H54 (cell line): ENCODE results near the gene C2orf49.

Source experiments
- DNase-seq: peaks from one replicate; pipeline ENCODE4 v3.0.0; 2011; ENCODE audit warnings: low spot score, mixed read lengths; ENCODE audit not compliant: insufficient read length
- FAIRE-seq: peaks from 3 replicates; lab custom pipeline; 2011; peaks lifted over from hg19 to GRCh38; lab: Jason Lieb, UNC
- POLR2A ChIP-seq: IDR thresholded peaks from 2 replicates; pipeline ENCODE4 v1.6.1; 2011; ENCODE audit warnings: low read depth, mild to moderate bottlenecking, low read length

The C2orf49 gene

GRCh38 chr2:105376789-105377240 lies 39.5 kb downstream of the C2orf49 start:
- FAIRE-seq (peak; percentile 60), DNase-seq (no peak)
- TF ChIP-seq POLR2A = no peak

- TF ChIP-seq POLR2A = no peak
- DNase-seq = no peak
- FAIRE-seq = no peak
Observed at GRCh38 chr2:105377871-105378270, 40.5 kb downstream of the C2orf49 start.

GRCh38 chr2:105378276-105378840 lies 41.0 kb downstream of the C2orf49 start:
- TF ChIP-seq POLR2A = no peak
- DNase-seq (no peak), FAIRE-seq (no peak)

GRCh38 chr2:105378921-105379383 lies 41.6 kb downstream of the C2orf49 start:
- TF ChIP-seq POLR2A = no peak
- DNase-seq (no peak), FAIRE-seq (no peak)

DNA sequence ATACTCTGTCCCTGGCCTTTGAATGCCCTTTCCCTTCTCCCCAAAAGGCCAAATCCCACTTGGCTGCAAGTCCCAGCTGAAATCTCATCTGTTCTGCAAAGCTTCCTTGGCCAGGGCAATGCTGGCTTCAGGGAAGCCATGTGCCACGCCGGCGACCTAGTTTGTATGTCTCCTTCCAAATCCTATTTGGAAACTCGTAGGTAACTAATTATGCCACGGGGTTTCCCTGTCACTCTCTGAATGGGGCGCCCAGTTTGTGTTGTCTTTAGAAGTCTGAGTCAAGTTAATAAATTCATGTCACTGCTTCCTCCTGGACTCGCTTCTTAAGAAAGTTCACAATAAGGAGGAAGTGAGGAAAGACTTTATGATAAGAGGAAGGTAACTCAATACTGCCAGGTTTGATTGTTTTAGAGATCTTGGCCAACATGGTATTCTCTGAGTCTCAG lies 42.4 kb downstream of the C2orf49 start:
- no peak for TF ChIP-seq POLR2A
- DNase-seq (no peak), FAIRE-seq (no peak)

DNA sequence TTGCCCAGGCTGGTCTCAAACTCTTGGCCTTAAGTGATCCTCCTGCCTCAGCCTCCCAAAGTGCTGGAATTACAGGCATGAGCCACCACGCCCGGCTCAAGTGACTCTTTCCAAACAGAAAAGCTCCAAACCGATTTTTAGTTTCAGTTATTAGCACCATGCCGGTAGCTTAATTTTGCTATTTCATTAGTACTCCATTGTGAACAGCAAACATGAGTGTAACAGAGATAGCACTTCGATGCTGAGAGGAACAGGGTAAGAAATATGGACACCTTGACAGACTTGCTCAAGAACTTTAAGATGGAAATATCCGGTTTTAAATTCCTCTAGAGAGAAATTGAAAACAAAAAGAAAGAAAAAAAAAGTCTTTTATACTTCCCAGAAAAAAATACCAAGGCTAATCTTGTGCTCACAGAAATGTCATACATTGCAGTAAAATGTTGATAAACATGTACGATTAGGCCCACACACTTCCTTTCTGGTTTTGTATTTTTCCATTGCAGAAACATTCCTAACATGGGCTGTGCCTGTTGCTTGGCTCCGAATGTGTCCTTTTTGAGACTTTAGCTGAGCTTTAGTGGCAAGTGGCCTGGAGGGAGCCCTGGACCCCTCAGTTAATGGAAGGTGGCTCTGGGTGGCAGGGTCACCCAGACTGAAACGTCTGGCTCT lies 43.2 kb downstream of the C2orf49 start:
- no peak for DNase-seq
- FAIRE-seq = no peak
- no peak for TF ChIP-seq POLR2A

DNA sequence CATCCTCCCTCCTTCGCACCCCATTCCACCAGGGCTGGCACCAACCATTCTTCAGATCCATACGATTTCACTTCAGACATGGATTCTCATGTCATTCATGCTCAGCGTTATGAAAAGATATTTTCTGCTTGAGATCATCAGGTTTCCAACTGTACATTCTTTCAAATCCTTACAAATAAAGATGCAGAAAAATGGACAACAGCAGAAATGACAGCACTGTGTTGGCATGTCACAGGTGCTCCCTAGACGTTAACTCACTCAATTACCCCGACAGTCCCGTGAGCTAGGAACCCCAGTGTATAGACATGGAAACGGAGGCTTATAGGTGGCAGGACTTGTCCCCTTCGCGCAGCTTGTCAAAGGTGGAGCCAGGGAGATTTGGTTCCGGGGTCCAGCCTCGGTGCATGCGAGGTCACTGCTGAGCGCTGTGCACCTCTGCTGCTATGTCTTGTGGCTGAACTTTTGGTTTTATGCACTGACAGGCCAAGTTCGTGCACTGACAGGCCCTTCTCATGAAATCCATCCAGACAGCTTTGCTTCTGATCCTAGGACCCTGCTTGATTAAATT lies 43.8 kb downstream of the C2orf49 start:
- no peak for TF ChIP-seq POLR2A
- FAIRE-seq (no peak), DNase-seq (no peak)

DNA sequence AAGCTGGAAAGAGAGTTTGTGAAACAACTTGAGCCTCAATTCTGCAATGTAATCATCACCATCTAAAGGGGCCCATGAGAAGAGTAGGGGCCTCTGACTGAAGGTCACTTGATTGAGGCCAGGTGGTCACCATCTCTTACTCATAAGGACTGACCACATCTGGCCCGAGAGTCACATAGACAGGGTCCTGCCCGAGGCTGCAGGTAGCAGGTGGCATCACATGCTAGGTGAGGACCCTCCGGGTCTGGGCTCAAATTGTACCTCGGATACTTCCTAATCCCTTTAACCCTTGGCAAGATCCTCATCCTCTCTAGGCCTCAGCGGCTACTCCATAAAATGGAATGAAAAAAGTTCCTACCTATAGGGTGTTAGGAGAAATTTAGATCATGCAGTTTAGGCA lies 44.8 kb downstream of the C2orf49 start:
- no peak for TF ChIP-seq POLR2A
- FAIRE-seq (no peak), DNase-seq (no peak)

DNA sequence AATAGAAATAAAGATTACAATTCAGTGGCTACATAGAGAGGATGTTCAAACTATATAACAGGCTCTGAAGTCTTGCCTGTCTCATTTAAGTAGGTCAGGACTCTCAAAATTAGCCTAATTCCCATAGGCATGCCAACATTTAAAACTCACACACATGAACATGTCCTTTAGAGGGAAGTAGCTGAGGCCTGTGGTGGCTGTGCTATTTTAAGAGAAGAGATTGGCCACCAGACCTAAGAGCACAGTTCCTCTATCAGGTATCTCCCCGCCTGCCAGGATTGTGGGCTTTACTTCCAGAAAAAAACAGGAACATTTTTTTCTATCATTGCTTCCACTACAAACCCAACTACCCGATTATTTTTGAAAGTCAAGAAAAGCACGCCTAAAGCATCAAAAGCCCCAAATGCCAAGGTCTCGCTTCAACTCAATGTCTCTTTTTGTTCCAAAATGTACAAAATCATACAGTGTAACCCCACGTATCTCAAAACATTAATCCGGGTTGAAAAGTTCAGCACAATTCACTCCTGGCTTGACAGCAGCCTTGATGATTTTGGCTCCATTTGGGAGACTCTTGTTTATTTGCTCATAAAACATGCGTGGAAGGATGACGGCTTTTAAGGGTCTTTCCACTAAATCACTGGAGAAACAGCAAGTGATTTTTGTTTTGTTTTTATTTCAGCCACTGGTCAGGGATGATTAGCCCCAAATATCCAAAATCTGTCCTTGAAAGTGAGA lies 46.3 kb downstream of the C2orf49 start:
- no peak for DNase-seq
- no peak for TF ChIP-seq POLR2A
- no peak for FAIRE-seq

DNA sequence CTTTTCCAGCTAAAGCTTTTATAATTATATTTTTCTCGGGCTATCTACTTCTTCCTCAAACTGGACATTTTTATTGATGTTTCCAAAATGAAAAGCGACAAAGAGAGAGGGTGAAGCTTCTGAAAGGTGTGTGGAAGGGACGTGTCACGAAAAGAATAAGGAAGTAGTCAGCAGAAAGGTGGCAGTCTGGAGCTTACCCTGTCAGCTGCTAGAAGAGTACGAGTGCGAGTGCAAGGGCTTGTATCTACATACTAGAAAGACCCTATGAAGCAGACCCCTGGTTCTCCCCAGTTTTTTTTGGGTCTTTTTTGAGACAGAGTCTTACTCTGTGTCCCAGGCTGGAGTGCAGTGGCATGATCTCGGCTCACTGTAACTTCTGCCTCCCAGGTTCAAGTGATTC lies 46.9 kb downstream of the C2orf49 start:
- TF ChIP-seq POLR2A = no peak
- DNase-seq (no peak), FAIRE-seq (no peak)

DNA sequence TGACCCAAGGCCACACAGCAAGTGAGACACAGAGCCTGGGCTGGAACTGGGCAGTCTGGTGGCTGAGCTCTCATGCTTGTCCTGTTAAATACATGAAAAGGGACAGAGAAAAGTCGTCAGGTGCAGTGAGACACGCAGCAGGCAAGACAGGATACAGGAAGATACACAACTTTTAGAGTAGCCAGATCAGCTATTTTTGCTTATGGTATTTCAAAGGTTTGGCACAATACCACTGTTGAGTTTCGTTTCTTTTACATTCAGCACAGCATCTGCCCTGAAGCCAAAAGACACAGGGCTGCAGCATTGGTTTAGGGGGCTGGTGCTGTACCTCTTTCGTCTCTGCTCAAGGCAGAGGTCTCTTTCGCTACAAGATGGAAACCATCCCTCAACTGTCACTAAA lies 47.5 kb downstream of the C2orf49 start:
- TF ChIP-seq POLR2A = no peak
- no peak for DNase-seq
- FAIRE-seq = no peak

- no peak for FAIRE-seq
- TF ChIP-seq POLR2A = no peak
- DNase-seq = no peak
Observed at GRCh38 chr2:105385731-105386540, 48.6 kb downstream of the C2orf49 start.

DNA sequence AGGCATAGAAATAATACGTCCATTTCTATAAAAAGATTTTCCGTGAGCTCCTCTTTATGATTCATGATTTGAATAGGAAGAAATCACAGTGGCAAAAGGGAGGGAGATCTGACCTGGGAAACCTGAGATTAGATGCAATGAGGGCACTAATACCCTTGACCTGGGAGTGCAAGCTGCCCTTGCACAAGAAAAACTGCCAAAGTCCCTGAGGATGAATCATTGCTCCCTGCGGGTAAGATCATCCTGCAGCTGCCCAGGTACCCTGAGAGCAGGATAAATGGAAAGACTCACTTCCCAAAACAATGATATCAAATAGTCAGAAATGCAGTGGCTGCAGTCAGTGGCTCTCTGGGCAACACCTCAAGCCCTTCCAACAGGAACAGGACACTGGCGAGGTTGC lies 49.9 kb downstream of the C2orf49 start:
- no peak for TF ChIP-seq POLR2A
- no peak for DNase-seq
- no peak for FAIRE-seq
